Anterior cingulate cortex (tissue), 58 donors: Measurements from ENCODE around the gene EP300.

Experiments
- DNase-seq, 58 donors: peaks; one replicate each; lab custom pipeline; 2025; lab: John Stamatoyannopoulos, UW

EP300 gene

DNA sequence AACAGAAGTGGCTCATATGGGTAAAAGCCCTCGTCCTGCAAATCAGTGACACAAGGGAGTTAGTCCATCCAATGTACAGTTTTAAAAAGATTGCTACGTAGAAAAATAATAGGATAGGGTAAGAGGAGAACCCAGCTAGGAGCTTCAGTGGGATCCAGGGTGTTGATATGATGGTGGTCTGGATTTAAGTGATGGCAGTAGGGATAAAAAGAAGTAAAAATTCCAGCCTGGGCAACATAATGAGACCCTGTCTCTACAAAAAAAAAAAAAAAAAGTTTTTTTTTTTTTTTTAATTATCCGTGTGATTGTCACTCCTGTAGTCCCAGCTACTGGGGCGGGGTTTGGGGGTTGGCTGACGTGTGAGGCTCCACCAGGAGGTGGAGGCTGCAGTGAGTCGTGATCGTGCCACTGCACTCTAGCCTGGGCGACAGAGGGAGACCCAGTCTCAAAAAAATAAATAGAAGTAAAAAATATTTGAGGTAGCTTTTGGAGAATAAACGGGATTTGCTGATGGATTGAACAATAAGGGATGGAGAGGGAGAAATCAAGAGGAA lies 105.7 kb downstream of the EP300 start:
- DNase-seq, result peak in 8 of 58 donors; percentile 1 to 38 (median 12)

DNA sequence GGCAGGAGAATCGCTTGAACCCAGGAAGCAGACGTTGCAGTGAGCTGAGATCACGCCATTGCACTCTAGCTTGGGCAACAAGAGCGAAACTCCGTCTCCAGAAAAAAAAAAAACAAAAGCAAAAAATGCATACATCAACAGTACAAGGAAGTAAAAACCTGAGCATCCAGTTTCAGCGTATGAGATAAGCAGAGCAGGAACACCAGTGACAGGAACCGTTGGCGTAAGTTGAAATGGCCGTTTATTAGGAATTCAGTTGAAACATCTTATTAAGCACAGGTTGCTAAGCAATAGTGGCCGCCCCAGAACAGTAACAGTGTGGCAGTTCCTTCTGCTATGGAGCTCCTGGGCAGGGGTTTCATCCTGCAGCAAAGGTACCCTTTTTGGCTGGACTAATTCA lies 108.7 kb downstream of the EP300 start:
- DNase-seq, result no peak

DNA sequence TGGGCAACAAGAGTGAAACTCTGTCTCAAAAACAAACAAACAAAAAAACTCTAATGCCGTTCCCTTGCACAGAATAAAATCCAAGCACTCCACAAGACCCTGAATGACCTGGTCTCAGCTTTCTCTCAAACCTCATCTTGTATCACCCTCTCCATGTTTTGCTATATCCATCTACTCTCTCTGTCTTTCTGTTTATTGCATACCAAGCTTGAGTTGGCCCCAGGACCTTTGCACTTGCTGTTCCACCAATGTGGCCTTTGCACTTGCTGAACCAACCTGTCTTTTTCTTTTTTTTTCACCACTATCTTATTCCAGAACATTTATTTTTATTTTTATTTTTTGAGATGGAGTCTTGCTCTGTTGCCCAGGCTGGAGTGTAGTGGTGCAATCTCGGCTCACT lies 110.7 kb downstream of the EP300 start:
- no peak for DNase-seq

DNA sequence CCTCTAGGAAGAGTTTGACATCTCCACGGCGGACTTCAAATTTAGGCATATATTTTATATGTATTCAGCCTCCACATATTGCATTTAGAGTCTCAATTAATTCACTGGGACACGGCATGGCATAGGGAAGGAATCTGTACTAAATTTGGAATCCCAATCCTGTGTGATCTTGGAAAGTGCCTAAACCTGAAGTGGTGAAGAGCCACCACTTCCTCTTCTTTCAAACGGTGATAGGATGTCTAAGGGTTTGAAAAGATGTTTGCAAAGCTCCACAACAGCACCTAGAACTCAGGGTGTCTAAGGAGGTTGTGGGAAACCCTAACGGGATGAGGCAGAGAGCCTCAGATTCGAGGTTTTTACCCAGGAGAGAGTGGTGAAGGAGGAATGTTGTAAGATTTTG lies 111.7 kb downstream of the EP300 start:
- DNase-seq, result no peak

DNA sequence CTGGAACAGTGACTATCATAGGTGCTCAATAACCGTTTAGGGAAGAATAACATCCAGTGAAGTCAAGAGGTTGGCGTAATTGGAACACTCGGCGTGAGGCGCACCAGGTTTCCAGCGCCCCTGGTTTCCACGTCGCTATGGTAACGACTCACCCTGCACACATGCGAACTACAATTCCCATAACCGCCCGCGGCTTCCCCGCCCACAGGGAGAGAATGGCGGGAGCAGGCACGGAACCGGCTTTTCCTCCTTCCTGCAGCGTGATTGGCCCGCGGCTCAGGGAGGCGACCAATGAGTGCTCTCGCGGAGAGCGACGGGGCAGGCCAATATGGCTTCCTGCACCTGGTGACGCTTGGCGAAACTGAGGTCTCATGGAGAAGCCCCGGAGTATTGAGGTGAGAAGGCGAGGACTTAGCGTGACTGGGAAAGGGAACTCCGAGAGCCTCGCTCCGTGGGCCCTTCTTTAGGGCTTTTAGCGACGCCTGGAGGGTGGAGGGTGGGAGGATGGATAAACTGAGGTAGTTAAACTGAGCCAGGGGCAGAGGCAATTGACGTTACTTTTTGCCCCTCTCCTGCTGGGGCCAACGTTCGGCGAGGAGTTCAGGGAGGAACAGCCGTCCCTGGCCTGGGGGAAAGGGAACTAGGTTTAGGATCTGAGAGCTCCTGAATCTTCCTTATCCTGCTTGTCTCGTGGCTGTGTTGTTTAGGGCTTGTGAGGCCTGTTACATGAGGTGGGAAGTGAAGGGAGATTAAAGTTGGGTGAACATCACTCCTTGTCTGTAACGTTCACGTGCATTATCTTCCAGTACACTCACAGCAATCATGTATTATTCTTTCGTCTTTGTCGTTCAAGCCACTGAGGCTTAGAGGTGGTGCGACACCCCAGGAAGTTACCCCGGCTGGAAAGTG lies 112.9 kb downstream of the EP300 start, which contains the start of gene L3MBTL2:
L3MBTL2 (plus strand) TSS at position 321 of the 909 bp plus-strand sequence; CDS start at position 372, 51 bp downstream.
- peak; percentile 85 to 99 (median 96) for DNase-seq

DNA sequence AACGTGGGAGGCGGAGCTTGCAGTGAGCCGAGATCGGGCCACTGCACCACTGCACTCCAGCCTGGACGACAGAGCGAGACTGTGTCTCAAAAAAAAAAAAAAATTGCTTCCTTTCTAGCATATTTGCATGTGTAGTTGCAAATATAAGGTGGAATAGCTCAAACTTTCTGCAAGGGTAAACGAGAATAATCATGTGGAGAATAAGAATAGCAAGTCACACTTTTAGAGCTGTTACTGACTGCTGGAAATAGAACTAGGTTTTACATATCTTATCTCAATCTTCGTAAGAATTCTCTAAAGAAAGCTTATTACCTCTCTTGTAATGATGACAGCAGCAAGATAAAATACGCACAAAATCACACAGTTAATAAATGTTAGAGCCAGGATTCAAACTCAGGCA lies 114.3 kb downstream of the EP300 start:
- DNase-seq, result no peak

DNA sequence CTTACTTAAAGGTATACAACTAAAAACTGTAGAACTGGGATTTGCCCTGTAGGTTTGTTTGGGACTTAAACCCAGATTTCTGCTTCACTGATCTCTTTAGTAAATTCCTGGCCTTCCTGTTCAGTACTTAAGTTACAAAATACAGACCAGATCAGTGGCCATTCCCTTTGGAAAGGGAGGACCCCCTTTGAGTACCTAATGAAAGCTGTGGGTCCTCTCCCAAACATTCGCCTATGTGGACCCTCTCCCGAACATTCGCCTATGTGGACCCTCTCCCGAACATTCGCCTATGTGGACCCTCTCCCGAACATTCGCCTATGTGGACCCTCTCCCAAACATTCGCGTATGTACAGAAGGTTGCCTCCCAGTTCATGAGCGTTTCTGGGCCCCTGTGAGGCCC lies 123.0 kb downstream of the EP300 start:
- no peak for DNase-seq

DNA sequence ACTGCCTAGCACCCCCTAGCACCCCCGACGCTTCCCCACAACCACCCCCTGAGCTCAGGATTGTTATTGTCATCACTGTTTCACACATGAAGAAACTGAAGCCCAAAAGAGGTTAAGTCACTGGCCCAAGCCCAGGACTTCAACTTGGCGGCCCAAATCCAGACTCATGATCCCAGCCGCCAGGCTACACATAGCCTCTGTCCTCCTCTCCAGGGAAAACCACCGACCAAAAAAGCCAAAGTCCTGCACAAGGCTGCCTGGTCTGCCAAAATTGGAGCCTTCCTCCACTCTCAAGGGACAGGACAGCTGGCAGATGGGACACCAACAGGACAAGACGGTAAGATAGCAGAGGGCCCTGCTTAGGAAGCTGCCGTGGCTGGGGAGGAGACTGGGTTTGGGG lies 123.5 kb downstream of the EP300 start:
- no peak for DNase-seq

DNA sequence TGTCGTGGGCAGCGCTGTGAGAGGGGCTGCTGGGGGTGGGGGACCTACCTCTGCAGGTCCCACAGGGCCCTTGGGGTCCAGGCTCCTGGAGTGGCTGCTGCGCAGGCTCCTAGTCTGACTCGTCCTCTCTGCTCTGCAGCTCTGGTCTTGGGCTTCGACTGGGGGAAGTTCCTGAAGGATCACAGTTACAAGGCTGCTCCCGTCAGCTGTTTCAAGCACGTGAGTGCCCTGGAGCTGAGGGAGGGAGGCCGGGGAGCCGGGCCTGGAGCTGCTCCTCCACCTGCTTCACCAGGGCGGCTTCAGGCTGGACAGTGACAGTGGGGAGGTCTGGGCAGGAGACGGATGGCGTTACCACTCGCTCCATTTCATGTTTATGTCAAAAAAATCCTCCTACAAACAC lies 124.6 kb downstream of the EP300 start:
- peak in 4 of 58 donors; percentile 19 to 33 (median 28) for DNase-seq

DNA sequence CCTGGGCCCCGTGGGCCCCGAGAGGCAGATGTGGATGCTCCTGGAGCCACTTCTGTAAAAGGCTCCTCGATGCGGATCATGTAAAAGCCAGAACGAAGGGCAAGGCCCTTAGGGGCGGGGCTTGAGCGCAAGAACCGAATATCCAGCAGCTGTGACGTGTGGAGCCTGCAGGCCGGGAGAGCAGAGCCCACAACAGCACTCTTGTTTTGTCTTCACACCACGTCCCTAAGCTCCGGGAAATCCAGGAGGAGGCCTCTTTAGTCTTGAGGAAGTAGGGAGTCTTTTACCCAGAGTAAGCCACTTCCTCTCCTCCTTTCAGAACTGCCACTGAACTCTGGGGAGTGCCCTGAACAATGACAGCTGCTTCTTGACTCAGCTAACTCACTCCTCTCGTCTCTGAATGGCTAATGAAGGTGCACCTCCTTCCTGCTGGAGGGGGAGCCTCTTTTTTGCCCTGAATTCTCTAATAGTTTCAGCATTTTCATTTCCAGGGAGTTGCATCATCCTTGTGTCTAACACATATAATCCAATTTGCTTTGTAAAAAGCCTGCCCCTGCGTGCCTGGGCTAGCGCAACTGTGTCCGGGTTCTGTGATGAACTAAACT lies 125.3 kb downstream of the EP300 start:
- peak in 25 of 58 donors; percentile 18 to 76 (median 42) for DNase-seq

DNA sequence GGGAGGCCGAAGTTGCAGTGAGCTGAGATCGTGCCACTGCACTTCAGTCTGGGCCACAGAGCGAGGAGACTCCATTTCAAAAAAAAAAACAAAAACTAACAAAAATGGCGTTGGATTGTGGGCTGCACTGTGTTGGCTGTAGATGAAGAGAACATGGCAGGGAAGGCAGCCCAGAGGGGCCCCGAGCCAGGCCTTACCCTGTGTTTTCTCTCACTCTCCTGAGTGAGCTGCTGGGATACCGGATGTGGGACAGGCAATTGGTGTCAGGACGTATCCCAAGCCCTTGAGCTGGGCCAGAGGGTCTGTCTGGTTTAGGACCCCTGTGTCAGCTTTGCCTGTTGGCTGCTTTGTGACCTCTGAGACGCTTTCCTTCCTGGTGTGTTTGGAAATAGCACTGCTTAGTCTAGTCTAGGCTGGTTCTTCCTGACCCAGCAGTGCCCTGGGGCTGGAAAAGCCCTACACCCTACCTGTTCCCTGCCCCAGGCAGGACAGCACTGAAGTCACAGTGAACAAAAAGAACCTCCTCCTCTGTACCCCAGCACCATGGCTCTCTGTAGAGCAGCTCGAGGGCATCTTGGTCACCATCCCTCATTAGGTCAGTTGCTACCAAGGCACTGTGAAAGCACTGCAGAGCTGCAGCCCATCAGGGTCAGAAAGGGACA lies 130.6 kb downstream of the EP300 start:
- peak in 7 of 58 donors; percentile 10 to 67 (median 32) for DNase-seq

DNA sequence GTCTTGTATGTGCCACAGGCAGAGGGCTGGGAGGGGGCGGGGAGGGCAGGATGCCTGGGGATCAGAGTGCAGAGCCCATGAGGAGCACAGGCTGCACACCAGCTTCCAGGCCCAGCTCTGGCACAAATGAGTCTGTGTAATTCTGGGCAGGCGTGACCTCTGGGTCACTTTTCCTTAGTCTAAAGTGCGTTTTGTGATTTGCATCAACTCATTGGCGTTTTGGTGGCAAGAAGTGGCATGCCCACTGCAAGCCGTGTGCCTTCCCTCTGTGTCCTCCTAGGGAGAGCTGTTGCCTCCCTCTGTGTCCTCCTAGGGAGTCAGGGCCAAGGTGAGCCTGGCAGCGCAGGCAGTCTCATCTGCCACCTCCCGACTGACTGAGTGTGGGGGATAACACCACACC lies 131.1 kb downstream of the EP300 start:
- no peak for DNase-seq

DNA sequence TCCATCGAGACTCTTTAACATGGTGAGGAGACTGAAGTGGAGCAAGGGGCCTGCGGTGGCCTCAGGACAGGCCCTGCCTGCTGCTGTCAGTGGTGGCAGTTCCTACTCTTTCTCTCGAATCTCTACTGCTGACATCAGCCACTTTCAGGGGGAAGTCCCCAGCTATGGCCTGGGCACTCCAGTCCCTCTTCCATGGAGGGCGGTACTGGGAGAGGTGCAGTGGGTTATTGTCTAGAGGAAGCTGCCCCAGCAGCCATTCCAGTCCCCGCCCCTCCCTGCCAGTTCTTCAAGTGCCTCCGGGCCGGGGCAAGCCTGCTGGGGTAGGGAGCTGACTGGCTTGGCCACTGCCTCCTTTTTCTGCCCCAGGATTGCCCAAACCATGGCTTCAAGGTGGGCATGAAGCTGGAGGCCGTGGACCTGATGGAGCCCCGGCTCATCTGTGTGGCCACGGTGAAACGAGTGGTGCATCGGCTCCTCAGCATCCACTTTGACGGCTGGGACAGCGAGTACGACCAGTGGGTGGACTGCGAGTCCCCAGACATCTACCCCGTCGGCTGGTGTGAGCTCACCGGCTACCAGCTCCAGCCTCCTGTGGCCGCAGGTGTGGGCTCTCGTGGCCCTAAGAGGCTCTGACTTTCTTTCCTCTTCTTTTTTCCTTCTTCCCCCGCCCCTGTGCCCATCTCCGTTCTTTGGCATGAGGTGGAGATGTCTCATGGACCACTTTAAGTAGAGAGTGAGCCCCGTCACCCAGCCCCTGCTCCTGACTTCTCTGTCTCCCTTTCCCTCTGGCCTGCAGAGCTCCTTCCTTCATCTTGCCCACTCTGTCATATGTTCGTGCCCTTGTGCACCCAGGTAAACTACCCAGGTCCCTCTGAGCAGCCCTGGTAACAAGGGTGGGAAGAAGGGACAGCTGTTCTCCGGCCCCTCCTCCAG lies 134.6 kb downstream of the EP300 start:
- DNase-seq, result peak in 7 of 58 donors; percentile 8 to 32 (median 27)

DNA sequence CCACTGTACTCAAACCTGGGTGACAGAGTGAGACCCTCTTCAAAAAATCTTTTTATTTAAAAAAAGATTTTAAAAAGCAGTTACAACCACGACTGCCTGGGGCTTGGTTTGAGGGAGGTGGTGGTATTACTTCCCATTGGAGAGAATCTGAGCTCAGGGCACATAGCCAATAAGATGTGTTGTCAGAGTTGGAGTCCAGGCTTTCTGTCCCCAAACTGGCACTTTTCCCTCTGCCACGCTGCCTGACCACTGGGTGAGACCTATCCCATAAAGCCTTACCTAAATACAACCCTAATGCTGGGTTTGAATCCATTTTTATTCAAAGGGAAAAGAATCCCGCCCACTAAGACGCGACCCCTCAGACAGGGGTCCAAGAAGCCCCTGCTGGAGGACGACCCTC lies 136.8 kb downstream of the EP300 start:
- no peak for DNase-seq
